ENCODE measurements around the gene OR10Z1. TPM values are rescaled to one million over a fixed set of nuclear protein-coding genes. Genes with fewer than 3 reads are reported as not detected.

Gene OR10Z1
- total and polyA plus RNA-seq, 2 of the 8 experiments (the other 6 are each of a cell fraction or from before 2014, with no cell fraction given): not detected

- TF ChIP-seq TAF7 (optimal IDR thresholded peaks at IDR 0.05; ENCODE audit: borderline replicate concordance, low read depth, low read length) (no peak), GABPA (IDR thresholded peaks at IDR 0.05; ENCODE audit: borderline replicate concordance, insufficient read depth, low read length) (no peak), PHF8 (conservative IDR thresholded peaks at IDR 0.05; ENCODE audit: low read depth, low read length) (no peak), TAF1 (IDR thresholded peaks at IDR 0.05; ENCODE audit: low read depth, low read length) (no peak), CEBPB (IDR thresholded peaks at IDR 0.05; ENCODE audit: low read depth, low read length) (no peak), CBX5 (IDR thresholded peaks at IDR 0.05; ENCODE audit: low read depth, low read length) (no peak), JUN (IDR thresholded peaks at IDR 0.05; ENCODE audit: low read depth, low read length) (no peak)
These were observed 41.4 kb downstream of the OR10Z1 start (continued) for GRCh38 chr1:158646465-158646864.
